HepG2 (cell line): Measurements from ENCODE around the gene NTRK2. TPM values are rescaled to one million over a fixed set of nuclear protein-coding genes. Genes with fewer than 3 reads are reported as not detected.

ENCODE experiments used
- ATAC-seq: fragments of 200-7000 bp; cut with Tn5 transposase; 3 replicates; pipeline ENCODE4 v1.9.1; 2020; ENCODE audit warnings: mild to moderate bottlenecking, moderate library complexity
- BruUV-seq: library from RNA; stranded (reverse); fragments of 400-500 nt; replicated peaks from 2 replicates; lab custom pipeline; 2021; lab: Mats Ljungman, UMichigan
- CTCF ChIA-PET: fragments of 300-600 bp; formaldehyde crosslinking; extraction: SDS; loops from one replicate; lab custom pipeline; 2021; ENCODE audit warnings: low total read pairs, inconsistent platforms, low intra/inter-chr PET ratio; lab: Yijun Ruan, JAX
- POLR2A ChIA-PET: fragments of 350-600 bp; sonication (Branson Sonifier 250); formaldehyde crosslinking; loops from one replicate; lab custom pipeline; 2020; ENCODE audit warnings: antibody characterized with exemption, inconsistent platforms; lab: Yijun Ruan, JAX
- DNase-seq: peaks from one replicate; pipeline ENCODE4 v3.0.0-alpha.2; 2015; ENCODE audit warnings: low spot score
- FAIRE-seq: peaks from 3 replicates; lab custom pipeline; 2011; peaks lifted over from hg19 to GRCh38; lab: Jason Lieb, UNC
- H2AFZ ChIP-seq: one replicate; pipeline ENCODE4 v1.6.1; 2011; ENCODE audit warnings: low read length, inconsistent platforms
- H3K27ac ChIP-seq: fragments of 300-600 bp; 3 replicates; pipeline ENCODE4 v1.8.0; 2011; ENCODE audit warnings: mixed run types, mild to moderate bottlenecking, mixed read lengths, low read length, inconsistent platforms; ENCODE audit not compliant: insufficient read depth; ENCODE audit errors: extremely low read length
- H3K27me3 ChIP-seq, 2 experiments: fragments of 200-600 bp in 1 of 2; 2 replicates in 1 of 2; 3 replicates in 1 of 2; pipeline versions ENCODE4 v1.6.0 to v1.8.0; 2011; ENCODE audit warnings: low read length in 2 of 2, mild to moderate bottlenecking in 2 of 2, moderate library complexity in 2 of 2, inconsistent platforms in 1 of 2; ENCODE audit not compliant: insufficient read depth in 2 of 2, control insufficient read depth in 1 of 2
- H3K36me3 ChIP-seq, 2 experiments: fragments of 200-600 bp in 1 of 2; replicated peaks in 1 of 2; 2 replicates in 1 of 2; 3 replicates in 1 of 2; pipeline versions ENCODE4 v1.5.1 to v1.8.0; 2011; ENCODE audit warnings: low read length in 2 of 2, inconsistent platforms in 1 of 2; ENCODE audit not compliant: insufficient read depth in 2 of 2, control insufficient read depth in 1 of 2
- H3K4me1 ChIP-seq: 2 replicates; pipeline ENCODE4 v1.5.1; 2012; ENCODE audit warnings: low read length, inconsistent platforms; ENCODE audit not compliant: insufficient read depth
- H3K4me2 ChIP-seq: 2 replicates; pipeline ENCODE4 v1.6.0; 2011; ENCODE audit warnings: low read depth, low read length, inconsistent platforms
- H3K4me3 ChIP-seq, 3 experiments: fragments of 200-600 bp in 1 of 3; sonication (generic), shearing (Covaris generic) in 1 of 3; replicated peaks in 1 of 3; 2 replicates each; pipeline ENCODE4 v1.5.1; 2011 to 2016; ENCODE audit warnings: low read length in 3 of 3, inconsistent platforms in 2 of 3, low read depth in 2 of 3, mild to moderate bottlenecking in 2 of 3, control low read depth in 1 of 3, mixed read lengths in 1 of 3; ENCODE audit not compliant: insufficient read depth in 1 of 3
- H3K79me2 ChIP-seq: one replicate; pipeline ENCODE4 v1.6.1; 2011; ENCODE audit warnings: low read length, inconsistent platforms; ENCODE audit not compliant: insufficient read depth
- H3K9ac ChIP-seq: 2 replicates; pipeline ENCODE4 v1.6.0; 2011; ENCODE audit warnings: mild to moderate bottlenecking, low read depth, low read length, inconsistent platforms; ENCODE audit not compliant: insufficient read depth
- H3K9me3 ChIP-seq: 2 replicates; pipeline ENCODE4 v1.5.1; 2012; ENCODE audit warnings: mild to moderate bottlenecking, low read length
- H4K20me1 ChIP-seq: 2 replicates; pipeline ENCODE4 v1.6.0; 2011; ENCODE audit warnings: inconsistent platforms, mild to moderate bottlenecking, low read length, moderate library complexity; ENCODE audit not compliant: insufficient read depth
- AHR ChIP-seq: IDR thresholded peaks from 2 replicates; pipeline ENCODE4 v1.6.1; 2018; ENCODE audit warnings: missing genetic modification reagents, missing compliant biosample characterization
- FOXC1 ChIP-seq: sonication (generic); formaldehyde crosslinking; IDR thresholded peaks from 2 replicates; pipeline ENCODE4 v1.8.0; 2022; ENCODE audit warnings: mild to moderate bottlenecking, missing genetic modification reagents, borderline replicate concordance
- IRX3 ChIP-seq: sonication (generic); formaldehyde crosslinking; IDR thresholded peaks from 2 replicates; pipeline ENCODE4 v1.8.1; 2023; ENCODE audit warnings: mild to moderate bottlenecking, low read depth, missing genetic modification reagents, borderline replicate concordance
- SYNCRIP ChIP-seq: fragments of 200-400 bp; formaldehyde crosslinking; IDR thresholded peaks from 2 replicates; pipeline ENCODE4 v1.6.1; 2018; ENCODE audit warnings: mild to moderate bottlenecking, low read depth, low read length; ENCODE audit not compliant: insufficient read depth
- TBX2 ChIP-seq: sonication (generic); formaldehyde crosslinking; IDR thresholded peaks from 2 replicates; pipeline ENCODE4 v1.5.0; 2020; ENCODE audit warnings: missing genetic modification reagents, mild to moderate bottlenecking, borderline replicate concordance
- ZBTB42 ChIP-seq: sonication (generic); formaldehyde crosslinking; IDR thresholded peaks from 2 replicates; pipeline ENCODE4 v1.5.0; 2020; ENCODE audit warnings: mild to moderate bottlenecking, missing genetic modification reagents
- ZFP90 ChIP-seq: sonication (generic); formaldehyde crosslinking; IDR thresholded peaks from 2 replicates; pipeline ENCODE4 v1.8.0; 2022; ENCODE audit warnings: missing genetic modification reagents, mild to moderate bottlenecking, inconsistent platforms, borderline replicate concordance
- ZNF136 ChIP-seq: sonication (generic); formaldehyde crosslinking; IDR thresholded peaks from 2 replicates; pipeline ENCODE4 v1.8.1; 2022; ENCODE audit warnings: low read depth, mild to moderate bottlenecking, moderate library complexity, missing genetic modification reagents
- ZNF430 ChIP-seq: sonication (generic); formaldehyde crosslinking; IDR thresholded peaks from 2 replicates; pipeline ENCODE4 v1.9.0; 2021; ENCODE audit warnings: mild to moderate bottlenecking, missing genetic modification reagents
- ZNF563 ChIP-seq: sonication (generic); formaldehyde crosslinking; IDR thresholded peaks from 2 replicates; pipeline ENCODE4 v1.8.0; 2022; ENCODE audit warnings: mild to moderate bottlenecking, moderate library complexity, missing genetic modification reagents
- ZNF672 ChIP-seq: sonication (generic); formaldehyde crosslinking; IDR thresholded peaks from 2 replicates; pipeline ENCODE4 v1.8.1; 2022; ENCODE audit warnings: missing genetic modification reagents
- ZNF674 ChIP-seq: sonication (generic); formaldehyde crosslinking; IDR thresholded peaks from 2 replicates; pipeline ENCODE4 v1.5.0; 2020; ENCODE audit warnings: low read depth, mild to moderate bottlenecking, missing genetic modification reagents
- ZNF703 ChIP-seq: sonication (generic); formaldehyde crosslinking; IDR thresholded peaks from 2 replicates; pipeline ENCODE4 v1.5.1; 2020; ENCODE audit warnings: missing genetic modification reagents, mild to moderate bottlenecking, moderate library complexity, borderline replicate concordance
- ZNF839 ChIP-seq: sonication (generic); formaldehyde crosslinking; IDR thresholded peaks from 2 replicates; pipeline ENCODE4 v1.4.0; 2020; ENCODE audit warnings: missing genetic modification reagents, mild to moderate bottlenecking, borderline replicate concordance
- ZZZ3 ChIP-seq: sonication (generic); formaldehyde crosslinking; IDR thresholded peaks from 2 replicates; pipeline ENCODE4 v1.4.0; 2020; ENCODE audit warnings: missing genetic modification reagents, mild to moderate bottlenecking, borderline replicate concordance
- WGBS: methylation state at CpG from one replicate; pipeline ENCODE4 v1.1.6; 2017; ENCODE audit warnings: low lambda C conversion rate; 5-methylcytosine and 5-hydroxymethylcytosine counted together
- in situ Hi-C: cut with HindIII; loops from 2 replicates; pipeline ENCODE4 v1.10.0; 2017; ENCODE audit warnings: low pct_unique_long_range_greater_than_20kb; ENCODE audit not compliant: extremely low pct_ligation_motif_present
- intact Hi-C: fragments of 100-400 bp; cut with micrococcal nuclease; formaldehyde crosslinking; loops from one replicate; pipeline ENCODE4 v1.10.0; 2022; ENCODE audit not compliant: unreplicated experiment
- polyA plus RNA-seq, 8 experiments: library from polyadenylated mRNA; depleted of rRNA in 3 of 8; stranded (reverse) in 7 of 8; unstranded in 1 of 8; fragments of >200 nt; fragmentation: Illumina TruSeq in 4 of 8; extraction: Trizol in 4 of 8; gene quantifications; 2 replicates each; pipeline versions ENCODE4 v1.2.1 to v1.2.3, GENCODE V29; 2011 to 2016; ENCODE audit warnings: low read depth in 4 of 8, missing spikeins in 1 of 8, mixed read lengths in 1 of 8; ENCODE audit not compliant: insufficient read depth in 1 of 8
- total RNA-seq, 5 experiments: library from RNA; depleted of rRNA; stranded (reverse); fragments of >200 nt; fragmentation: Illumina TruSeq; extraction: Trizol; gene quantifications; 2 replicates each; pipeline ENCODE4 v1.2.3, GENCODE V29; 2016; ENCODE audit warnings: low read depth in 1 of 5
- TF ChIP-seq, protein P1 (sequence below): IDR thresholded peaks from 2 replicates; pipeline ENCODE4 v1.6.1; 2016; ENCODE audit warnings: low read depth, control low read depth
- TF ChIP-seq, protein P2 (sequence below): sonication (generic); formaldehyde crosslinking; IDR thresholded peaks from 2 replicates; pipeline ENCODE4 v1.5.1; 2020; ENCODE audit warnings: missing genetic modification reagents, mild to moderate bottlenecking, borderline replicate concordance
- TF ChIP-seq, protein P3 (sequence below): IDR thresholded peaks from 2 replicates; pipeline ENCODE4 v1.6.1; 2016; ENCODE audit warnings: low read depth

The NTRK2 gene
- total and polyA plus RNA-seq, 2 of the 13 experiments (the other 11 are each of a cell fraction or from before 2014, with no cell fraction given), result not detected

DNA sequence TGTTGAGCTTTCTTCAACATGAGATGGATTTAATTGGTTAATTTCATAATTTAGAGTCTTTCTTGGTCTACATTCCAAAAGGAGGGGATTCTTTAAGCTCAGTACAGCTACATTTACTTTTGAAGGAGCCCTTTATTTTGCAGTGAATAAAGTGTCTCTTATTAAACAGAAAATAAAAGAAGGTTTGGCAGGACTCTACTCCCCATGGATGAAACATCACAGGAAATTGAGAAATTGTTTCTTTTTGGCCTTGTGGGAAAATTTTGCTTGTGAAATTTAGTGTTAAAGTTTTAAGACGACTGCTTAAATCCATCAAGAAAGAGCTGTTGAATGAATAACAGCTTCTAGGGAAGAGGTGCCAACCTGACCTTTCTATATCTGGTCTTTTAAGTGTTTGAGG is 187.7 kb downstream of the NTRK2 start:
- no peak overlapping the region for H3K4me3 ChIP-seq
- in situ Hi-C loops, result no loop called here
- no peak overlapping the region for H2AFZ ChIP-seq
- WGBS, result 0% methylated on average over 1 of the region's 1 CpG
- BruUV-seq, result no TSS peak
- TF ChIP-seq ZZZ3, result no peak
- TF ChIP-seq ZNF839, result no peak
- no peak for TF ChIP-seq SYNCRIP
- no peak for TF ChIP-seq AHR (CRISPR knock-in tag)
- TF ChIP-seq ZNF674 (CRISPR knock-in tag), result no peak
- TF ChIP-seq, protein P1, sequence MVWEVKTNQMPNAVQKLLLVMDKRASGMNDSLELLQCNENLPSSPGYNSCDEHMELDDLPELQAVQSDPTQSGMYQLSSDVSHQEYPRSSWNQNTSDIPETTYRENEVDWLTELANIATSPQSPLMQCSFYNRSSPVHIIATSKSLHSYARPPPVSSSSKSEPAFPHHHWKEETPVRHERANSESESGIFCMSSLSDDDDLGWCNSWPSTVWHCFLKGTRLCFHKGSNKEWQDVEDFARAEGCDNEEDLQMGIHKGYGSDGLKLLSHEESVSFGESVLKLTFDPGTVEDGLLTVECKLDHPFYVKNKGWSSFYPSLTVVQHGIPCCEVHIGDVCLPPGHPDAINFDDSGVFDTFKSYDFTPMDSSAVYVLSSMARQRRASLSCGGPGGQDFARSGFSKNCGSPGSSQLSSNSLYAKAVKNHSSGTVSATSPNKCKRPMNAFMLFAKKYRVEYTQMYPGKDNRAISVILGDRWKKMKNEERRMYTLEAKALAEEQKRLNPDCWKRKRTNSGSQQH (CRISPR knock-in tag), result no peak
- no peak for TF ChIP-seq ZFP90 (CRISPR knock-in tag)
- TF ChIP-seq ZNF703 (CRISPR knock-in tag), result no peak
- no peak for TF ChIP-seq ZNF136 (CRISPR knock-in tag)
- no peak for TF ChIP-seq TBX2 (CRISPR knock-in tag)
- TF ChIP-seq ZNF672 (CRISPR knock-in tag), result no peak
- TF ChIP-seq FOXC1 (CRISPR knock-in tag), result no peak
- no peak for TF ChIP-seq ZNF430 (CRISPR knock-in tag)
- TF ChIP-seq, protein P2, sequence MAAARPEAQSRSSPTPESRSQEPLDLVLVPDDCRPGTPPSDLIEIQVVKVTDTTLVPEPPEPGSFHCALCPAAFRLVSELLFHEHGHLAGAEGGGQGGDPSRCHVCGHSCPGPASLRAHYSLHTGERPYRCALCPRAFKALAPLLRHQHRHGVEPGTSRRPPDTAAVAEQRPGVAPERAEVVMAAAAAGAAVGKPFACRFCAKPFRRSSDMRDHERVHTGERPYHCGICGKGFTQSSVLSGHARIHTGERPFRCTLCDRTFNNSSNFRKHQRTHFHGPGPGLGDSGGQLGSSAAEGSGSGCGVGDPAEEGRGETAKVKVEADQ, result no peak
- no peak for TF ChIP-seq ZNF563 (CRISPR knock-in tag)
- TF ChIP-seq, protein P3, sequence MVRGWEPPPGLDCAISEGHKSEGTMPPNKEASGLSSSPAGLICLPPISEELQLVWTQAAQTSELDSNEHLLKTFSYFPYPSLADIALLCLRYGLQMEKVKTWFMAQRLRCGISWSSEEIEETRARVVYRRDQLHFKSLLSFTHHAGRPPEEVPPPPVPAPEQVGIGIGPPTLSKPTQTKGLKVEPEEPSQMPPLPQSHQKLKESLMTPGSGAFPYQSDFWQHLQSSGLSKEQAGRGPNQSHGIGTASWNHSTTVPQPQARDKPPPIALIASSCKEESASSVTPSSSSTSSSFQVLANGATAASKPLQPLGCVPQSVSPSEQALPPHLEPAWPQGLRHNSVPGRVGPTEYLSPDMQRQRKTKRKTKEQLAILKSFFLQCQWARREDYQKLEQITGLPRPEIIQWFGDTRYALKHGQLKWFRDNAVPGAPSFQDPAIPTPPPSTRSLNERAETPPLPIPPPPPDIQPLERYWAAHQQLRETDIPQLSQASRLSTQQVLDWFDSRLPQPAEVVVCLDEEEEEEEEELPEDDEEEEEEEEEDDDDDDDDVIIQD (CRISPR knock-in tag), result no peak
- no peak for TF ChIP-seq ZBTB42 (CRISPR knock-in tag)
- no peak for TF ChIP-seq IRX3 (CRISPR knock-in tag)
- H3K4me1 ChIP-seq, result no peaks in the 10 kb centered on the region
- H3K79me2 ChIP-seq, result no peaks in the 10 kb centered on the region
- intact Hi-C loops, result no loop called here
- no peak overlapping the region for H3K27ac ChIP-seq
- no peaks in the 10 kb centered on the region for H4K20me1 ChIP-seq
- H3K9me3 ChIP-seq, result no peaks in the 10 kb centered on the region
- no peak for DNase-seq
- ChIA-PET CTCF (no interaction called here), POLR2A (no interaction called here)
- no peak overlapping the region for H3K9ac ChIP-seq
- H3K4me2 ChIP-seq, result no peak overlapping the region
- no peak for FAIRE-seq
- no peak for ATAC-seq
- H3K27me3 ChIP-seq, result 0 out of 5 replicates have a peak, but pooled peaks cover 0 to 6% of the 10 kb centered on the region in 2 experiments
- no peaks in the 10 kb centered on the region for H3K36me3 ChIP-seq
